Esophagus muscularis mucosa (tissue), 4 donors: ENCODE results near the gene SH3BP4. TPM values are rescaled to one million over a fixed set of nuclear protein-coding genes. Genes with fewer than 3 reads are reported as not detected.

Experiments used
- DNase-seq: peaks from one replicate; pipeline ENCODE4 v3.0.0-alpha.2; 2017; ENCODE audit errors: extremely low spot score
- H3K27ac ChIP-seq, 4 donors: fragments of 200-600 bp; sonication (generic); replicated peaks in 1 of 4; 1 replicate in 3 of 4; 2 replicates in 1 of 4; pipeline ENCODE4 v1.5.1; 2016 to 2019; ENCODE audit warnings: mild to moderate bottlenecking in 1 of 4
- H3K27me3 ChIP-seq, 4 donors: fragments of 200-600 bp; sonication (generic); one replicate each; pipeline versions ENCODE4 v1.5.1 to v1.6.0; 2016 to 2019
- H3K36me3 ChIP-seq, 4 donors: fragments of 200-600 bp; sonication (generic); one replicate each; pipeline ENCODE4 v1.5.1; 2016 to 2019
- H3K4me1 ChIP-seq, 4 donors: fragments of 200-600 bp; sonication (generic); one replicate each; pipeline ENCODE4 v1.5.1; 2016 to 2019
- H3K4me3 ChIP-seq, 4 donors: fragments of 200-600 bp; sonication (generic); 1 replicate in 2 of 4; 2 replicates in 2 of 4; pipeline ENCODE4 v1.5.1; 2016 to 2019; ENCODE audit warnings: mild to moderate bottlenecking in 4 of 4, moderate library complexity in 1 of 4
- H3K9me3 ChIP-seq, 4 donors: fragments of 200-600 bp; sonication (generic); 1 replicate in 3 of 4; 2 replicates in 1 of 4; pipeline ENCODE4 v1.5.1; 2016 to 2019
- CTCF ChIP-seq, 3 experiments: fragments of 200-600 bp in 2 of 3; fragments of 450-650 bp in 1 of 3; sonication (generic) in 2 of 3; IDR thresholded peaks; one replicate each; pipeline ENCODE4 v1.5.1; 2017 to 2019; ENCODE audit warnings: antibody characterized with exemption in 3 of 3, mild to moderate bottlenecking in 2 of 3, moderate library complexity in 1 of 3
- EP300 ChIP-seq: sonication (generic); formaldehyde crosslinking; IDR thresholded peaks from one replicate; pipeline ENCODE4 v1.6.1; 2017; ENCODE audit warnings: antibody characterized with exemption
- POLR2A ChIP-seq: fragments of 450-650 bp; IDR thresholded peaks from one replicate; pipeline ENCODE4 v1.6.1; 2017; ENCODE audit warnings: antibody characterized with exemption, moderate library complexity, mild to moderate bottlenecking, low read depth
- POLR2AphosphoS5 ChIP-seq, 2 donors: sonication (generic); formaldehyde crosslinking; IDR thresholded peaks; one replicate each; pipeline ENCODE4 v1.6.1; 2017; ENCODE audit warnings: antibody characterized with exemption in 2 of 2
- WGBS: methylation state at CpG from one replicate; pipeline ENCODE4 v1.1.5; 2018; 5-methylcytosine and 5-hydroxymethylcytosine counted together
- intact Hi-C: fragments of 100-400 bp; cut with DNase I; formaldehyde crosslinking; loops from one replicate; pipeline ENCODE4 v1.15.1; 2023
- total RNA-seq, 4 donors: library from RNA; depleted of rRNA; stranded (reverse); fragments of >200 nt; gene quantifications; one replicate each; pipeline versions ENCODE4 v1.1.0 to v1.2.1, GENCODE V29; 2016

Gene SH3BP4
- total RNA-seq, 4 donors from 2014 or later = 25.3 to 63.1 (median 48.4) TPM

GRCh38 chr2:234958746-234959395 lies 7.1 kb downstream of the SH3BP4 start:
- intact Hi-C loops = loop anchor here (10.0 kb wide), 1 partner anchor 136 kb away; no protein-coding TSS in a partner anchor
- WGBS = 97% methylated on average over 10 of the region's 10 CpGs
- no peaks in the 10 kb centered on the region for H3K9me3 ChIP-seq
- H3K36me3 ChIP-seq = no peaks in the 10 kb centered on the region
- H3K27me3 ChIP-seq = no peaks in the 10 kb centered on the region
- DNase-seq = no peak
- no peak overlapping the region for H3K27ac ChIP-seq
- TF ChIP-seq EP300 (no peak), CTCF (IDR thresholded peaks at IDR 0.05) (no peak), POLR2AphosphoS5 (IDR thresholded peaks at IDR 0.05) (no peak), POLR2A (no peak)
- H3K4me1 ChIP-seq = peaks cover 20 to 54% (median 41%) of the 10 kb centered on the region in 4 donors
- no peak overlapping the region for H3K4me3 ChIP-seq

DNA sequence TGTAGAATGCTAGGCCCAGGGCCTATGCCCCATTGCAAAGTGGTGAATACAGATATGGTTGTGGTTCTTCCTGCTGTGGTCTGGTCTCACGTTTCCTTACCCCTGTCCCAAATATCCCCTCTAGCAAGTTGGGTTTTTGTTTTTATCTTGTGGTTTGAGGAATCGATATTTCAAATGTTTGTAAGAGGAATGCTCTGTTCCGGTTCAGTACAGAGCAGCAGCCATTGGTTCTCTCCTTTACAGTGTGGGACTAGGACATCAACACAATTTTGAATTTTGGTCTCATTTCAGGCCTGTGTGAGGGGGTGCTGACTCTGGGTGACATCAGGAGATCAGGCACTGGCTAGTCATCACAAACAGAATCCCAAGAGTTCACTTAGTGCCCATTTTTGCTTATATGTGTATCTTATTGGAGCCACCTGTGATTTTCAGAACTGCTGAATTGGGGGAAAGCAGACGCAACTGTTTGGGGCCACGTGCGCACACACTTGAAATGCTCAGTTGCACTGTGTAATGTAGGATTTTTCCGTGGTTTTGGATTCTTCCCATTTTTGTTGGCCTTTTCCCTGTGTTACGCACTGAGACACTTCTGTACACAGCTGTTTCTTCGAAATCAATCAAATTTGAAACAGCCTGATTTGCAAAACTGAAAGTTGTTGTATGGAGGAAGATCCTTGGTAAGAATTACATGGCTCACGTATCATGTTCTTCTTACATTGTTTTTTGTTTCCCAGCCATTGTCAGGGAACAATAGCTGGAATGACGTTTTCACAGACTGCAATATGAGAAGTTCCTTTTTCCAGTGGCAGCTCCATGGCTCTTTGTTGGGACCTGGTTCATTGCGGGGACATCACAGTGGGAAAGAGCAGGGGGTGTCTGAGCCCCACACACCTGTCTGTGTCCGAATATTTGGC lies 8.6 kb downstream of the SH3BP4 start:
- H3K36me3 ChIP-seq = no peaks in the 10 kb centered on the region

GRCh38 chr2:234961784-234962183 lies 10.0 kb downstream of the SH3BP4 start:
- TF ChIP-seq POLR2AphosphoS5 (IDR thresholded peaks at IDR 0.05) = no peak
- no peak for TF ChIP-seq EP300
- no peak for TF ChIP-seq POLR2A
- no peak for TF ChIP-seq CTCF (IDR thresholded peaks at IDR 0.05)
- DNase-seq = no peak

More for the DNA sequence above, 8.6 kb downstream of the SH3BP4 start:
- no peak overlapping the region for H3K4me3 ChIP-seq
- H3K27ac ChIP-seq = peak overlapping the region; percentile 11 to 52 (median 39)
- TF ChIP-seq EP300 (no peak), POLR2AphosphoS5 (IDR thresholded peaks at IDR 0.05) (peak in 1 of 2 donors; percentile 17), CTCF (IDR thresholded peaks at IDR 0.05) (no peak), POLR2A (no peak)
- no peaks in the 10 kb centered on the region for H3K9me3 ChIP-seq
- DNase-seq = no peak
- 72% methylated on average over 13 of the region's 13 CpGs for WGBS
- H3K27me3 ChIP-seq = no peaks in the 10 kb centered on the region
- H3K4me1 ChIP-seq = peaks cover 16 to 53% (median 39%) of the 10 kb centered on the region in 4 donors
- intact Hi-C loops = no loop called here

DNA sequence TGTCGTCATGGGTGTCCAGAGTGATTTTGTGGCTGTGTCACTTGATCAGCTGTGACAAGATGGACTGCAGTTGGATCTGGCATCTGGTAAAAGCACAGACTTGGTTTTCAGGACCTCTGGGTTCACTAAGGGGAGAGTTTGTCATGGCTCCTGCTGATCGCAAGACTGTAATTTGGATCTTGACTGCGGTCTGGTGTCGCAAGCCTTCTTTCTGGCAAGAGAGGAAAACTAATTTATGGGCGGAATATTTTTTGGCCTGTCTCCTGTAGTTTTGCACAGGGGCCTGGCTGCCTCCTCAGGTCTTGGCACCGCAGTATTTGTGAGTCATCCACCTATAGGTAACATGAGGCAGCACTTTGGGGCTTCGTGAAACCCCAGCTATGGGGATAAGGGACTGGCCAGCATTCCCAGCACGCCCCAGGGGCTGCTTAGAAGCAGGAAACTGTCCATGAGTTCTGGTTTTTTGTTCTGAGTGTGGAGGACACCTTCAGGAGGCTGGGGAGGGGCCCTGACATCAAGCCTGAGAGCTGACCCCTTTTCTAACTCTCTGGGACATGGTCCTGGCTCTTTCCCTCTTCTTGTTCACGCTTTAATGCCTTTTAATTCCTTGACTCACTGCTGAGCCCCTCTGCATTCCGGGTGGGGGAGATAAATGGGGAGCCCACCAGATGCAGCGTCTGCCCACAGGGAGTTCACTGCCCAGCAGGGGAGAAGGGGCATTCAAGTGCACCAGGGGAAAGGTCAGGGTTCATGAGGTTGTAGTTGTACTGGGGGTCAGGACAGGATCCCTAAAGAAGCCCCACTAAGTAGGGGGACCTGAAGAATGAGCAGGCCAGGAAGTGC lies 12.2 kb downstream of the SH3BP4 start:
- no peaks in the 10 kb centered on the region for H3K36me3 ChIP-seq
- peak overlapping the region in 2 of 4 donors; percentile 12 to 36 for H3K27ac ChIP-seq
- H3K9me3 ChIP-seq = no peaks in the 10 kb centered on the region
- WGBS = 73% methylated on average over 10 of the region's 11 CpGs
- H3K4me1 ChIP-seq = peaks cover 13 to 31% (median 25%) of the 10 kb centered on the region in 4 donors
- H3K27me3 ChIP-seq = no peaks in the 10 kb centered on the region
- TF ChIP-seq EP300 = no peak
- TF ChIP-seq POLR2AphosphoS5 (IDR thresholded peaks at IDR 0.05) = peak in 1 of 2 donors; percentile 7
- intact Hi-C loops = no loop called here
- no peak for DNase-seq
- H3K4me3 ChIP-seq = no peak overlapping the region

More at GRCh38 chr2:234961784-234962183, 10.0 kb downstream of the SH3BP4 start:
- Histone ChIP-seq H3K36me3 (no peaks in the 10 kb centered on the region), H3K9me3 (no peaks in the 10 kb centered on the region), H3K4me3 (no peak overlapping the region), H3K4me1 (peaks cover 13 to 40% (median 32%) of the 10 kb centered on the region in 4 donors), H3K27ac (no peak overlapping the region), H3K27me3 (no peaks in the 10 kb centered on the region)
- intact Hi-C loops = no loop called here
- 92% methylated on average over 2 of the region's 2 CpGs for WGBS
